Testis (tissue), 2 donors: ENCODE results near the gene MACF1.

ENCODE experiments used
- CTCF ChIP-seq, 3 experiments: fragments of 450-650 bp in 2 of 3; fragments of 200-600 bp in 1 of 3; sonication (generic) in 1 of 3; IDR thresholded peaks; one replicate each; pipeline ENCODE4 v1.5.1; 2016 to 2019; ENCODE audit warnings: antibody characterized with exemption in 3 of 3, mild to moderate bottlenecking in 2 of 3, moderate library complexity in 1 of 3
- POLR2A ChIP-seq: fragments of 450-650 bp; IDR thresholded peaks from one replicate; pipeline ENCODE4 v1.6.1; 2017; ENCODE audit warnings: antibody characterized with exemption, mild to moderate bottlenecking, moderate library complexity

- TF ChIP-seq POLR2A, result no peak
- TF ChIP-seq CTCF (IDR thresholded peaks at IDR 0.05), result no peak
Measured at GRCh38 chr1:39272798-39273469, 68.4 kb downstream of the MACF1 start.
